Testis (tissue), 3 donors: Measurements from ENCODE around the gene PTGFR. TPM values are rescaled to one million over a fixed set of nuclear protein-coding genes. Genes with fewer than 3 reads are reported as not detected.
A peak's percentile ranks its signal among the peaks of the same experiment; 100 is the strongest.

ENCODE experiments used
- DNase-seq: peaks from one replicate; pipeline ENCODE4 v3.0.0-alpha.2; 2019
- H3K27ac ChIP-seq, 2 donors: fragments of 200-600 bp; sonication (generic); one replicate each; pipeline ENCODE4 v1.5.1; 2019
- H3K27me3 ChIP-seq: fragments of 200-600 bp; sonication (generic); one replicate; pipeline ENCODE4 v1.5.1; 2019
- H3K36me3 ChIP-seq: fragments of 200-600 bp; sonication (generic); one replicate; pipeline ENCODE4 v1.5.1; 2017; ENCODE audit warnings: low read depth; ENCODE audit errors: missing control alignments
- H3K4me1 ChIP-seq: fragments of 200-600 bp; sonication (generic); one replicate; pipeline ENCODE4 v1.5.1; 2019
- H3K4me3 ChIP-seq, 2 donors: fragments of 200-600 bp; sonication (generic); one replicate each; pipeline ENCODE4 v1.5.1; 2017 to 2019
- H3K9me3 ChIP-seq: fragments of 200-600 bp; sonication (generic); one replicate; pipeline ENCODE4 v1.5.1; 2017
- CTCF ChIP-seq, 3 experiments: fragments of 450-650 bp in 2 of 3; fragments of 200-600 bp in 1 of 3; sonication (generic) in 1 of 3; IDR thresholded peaks; one replicate each; pipeline ENCODE4 v1.5.1; 2016 to 2019; ENCODE audit warnings: antibody characterized with exemption in 3 of 3, mild to moderate bottlenecking in 2 of 3, moderate library complexity in 1 of 3
- POLR2A ChIP-seq: fragments of 450-650 bp; IDR thresholded peaks from one replicate; pipeline ENCODE4 v1.6.1; 2017; ENCODE audit warnings: antibody characterized with exemption, mild to moderate bottlenecking, moderate library complexity
- WGBS, 2 donors: methylation state at CpG; one replicate each; pipeline ENCODE4 v1.1.5; 2018; 5-methylcytosine and 5-hydroxymethylcytosine counted together
- intact Hi-C: fragments of 100-400 bp; cut with DNase I; formaldehyde crosslinking; loops from one replicate; pipeline ENCODE4 v1.15.1; 2023; ENCODE audit warnings: low total_unique reads
- polyA plus RNA-seq: library from polyadenylated mRNA; stranded (reverse); fragments of 350-450 nt; fragmentation: Illumina TruSeq; extraction: RNeasy Lipid Tissue Mini Kit (QIAGEN cat#74804); gene quantifications from one replicate; pipeline ENCODE4 v1.2.3, GENCODE V29; 2014; ENCODE audit warnings: low read depth, low replicate concordance; ENCODE audit not compliant: insufficient read depth
- total RNA-seq, 2 donors: library from RNA; depleted of rRNA; stranded (reverse); fragments of >200 nt; gene quantifications; one replicate each; pipeline ENCODE4 v1.2.3, GENCODE V29; 2016

PTGFR gene
- total and polyA plus RNA-seq, 3 donors from 2014 or later: 0.50 to 2.9 (median 0.79) TPM

GRCh38 chr1:78491451-78492071, 787 bp downstream of the PTGFR start:
- Histone ChIP-seq H3K27me3 (no peaks in the 10 kb centered on the region), H3K36me3 (no peaks in the 10 kb centered on the region), H3K4me3 (peak overlapping the region; percentile 48 to 59), H3K4me1 (peaks cover 11% of the 10 kb centered on the region), H3K27ac (peak overlapping the region in 1 of 2 donors; percentile 18), H3K9me3 (no peaks in the 10 kb centered on the region)
- intact Hi-C loops: no loop called here
- 0 to 2% methylated on average over 36 to 37 of the region's 37 CpGs for WGBS, 2 donors
- TF ChIP-seq POLR2A (no peak), CTCF (IDR thresholded peaks at IDR 0.05) (no peak)
- peak; percentile 19 for DNase-seq

GRCh38 chr1:78492386-78492950, 1.7 kb downstream of the PTGFR start:
- no peaks in the 10 kb centered on the region for H3K27me3 ChIP-seq
- WGBS, 2 donors: 62 to 63% methylated on average over 12 of the region's 12 CpGs
- no peak overlapping the region for H3K27ac ChIP-seq
- no peak overlapping the region for H3K4me3 ChIP-seq
- H3K9me3 ChIP-seq: no peaks in the 10 kb centered on the region
- TF ChIP-seq CTCF (IDR thresholded peaks at IDR 0.05): no peak
- H3K4me1 ChIP-seq: peaks cover 11% of the 10 kb centered on the region
- DNase-seq: no peak
- no peaks in the 10 kb centered on the region for H3K36me3 ChIP-seq
- intact Hi-C loops: no loop called here

GRCh38 chr1:78493451-78493850, 2.7 kb downstream of the PTGFR start:
- WGBS, 2 donors: 81 to 82% methylated on average over 1 of the region's 1 CpG
- Histone ChIP-seq H3K36me3 (no peaks in the 10 kb centered on the region), H3K4me1 (peaks cover 11% of the 10 kb centered on the region), H3K4me3 (no peak overlapping the region), H3K27me3 (no peaks in the 10 kb centered on the region), H3K27ac (no peak overlapping the region), H3K9me3 (no peaks in the 10 kb centered on the region)
- TF ChIP-seq POLR2A (no peak), CTCF (IDR thresholded peaks at IDR 0.05) (no peak)
- no peak for DNase-seq
- intact Hi-C loops: no loop called here

- no peak for DNase-seq
- Histone ChIP-seq H3K4me1 (peaks cover 4% of the 10 kb centered on the region), H3K27me3 (no peaks in the 10 kb centered on the region), H3K36me3 (no peaks in the 10 kb centered on the region), H3K27ac (no peak overlapping the region), H3K4me3 (no peak overlapping the region), H3K9me3 (no peaks in the 10 kb centered on the region)
- intact Hi-C loops: no loop called here
- no peak for TF ChIP-seq CTCF (IDR thresholded peaks at IDR 0.05)
- TF ChIP-seq POLR2A: no peak
- WGBS, 2 donors: 75 to 79% methylated on average over 4 of the region's 4 CpGs
Measured at GRCh38 chr1:78497201-78497600, 6.4 kb downstream of the PTGFR start.

- Histone ChIP-seq H3K27ac (no peak overlapping the region), H3K4me3 (no peak overlapping the region), H3K4me1 (no peaks in the 10 kb centered on the region), H3K9me3 (no peaks in the 10 kb centered on the region), H3K36me3 (no peaks in the 10 kb centered on the region), H3K27me3 (no peaks in the 10 kb centered on the region)
- WGBS, 2 donors: 63 to 88% methylated on average over 2 of the region's 2 CpGs
- TF ChIP-seq CTCF (IDR thresholded peaks at IDR 0.05) (no peak), POLR2A (no peak)
- intact Hi-C loops: no loop called here
- no peak for DNase-seq
Measured at GRCh38 chr1:78500529-78500928, 9.8 kb downstream of the PTGFR start.
